ENCODE results near the gene L3HYPDH.

DNA sequence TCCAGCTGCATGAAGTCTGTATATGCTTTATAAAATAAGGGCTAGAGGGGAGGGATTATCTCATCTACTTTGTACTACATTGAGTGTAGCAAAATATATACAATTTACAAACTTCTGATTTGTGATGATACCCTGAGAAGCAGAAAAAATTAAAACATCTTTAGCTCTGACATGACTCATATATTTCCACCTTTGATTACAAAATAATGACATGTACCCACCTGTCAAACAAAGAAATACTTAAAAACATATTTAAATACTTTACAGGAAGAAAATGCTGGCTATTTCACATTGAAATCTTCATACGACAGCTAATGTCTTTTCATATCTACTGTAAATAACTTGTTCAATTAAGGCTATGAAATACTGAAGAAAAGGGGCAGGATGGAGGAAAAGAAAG is 22.3 kb downstream of the L3HYPDH start:
- no peak for TF ChIP-seq EZH2 (IDR thresholded peaks at IDR 0.05; ENCODE audit: borderline replicate concordance, low read length)
- no peak for TF ChIP-seq CTCF (conservative IDR thresholded peaks at IDR 0.05 in 1 of 2, IDR thresholded peaks at IDR 0.05 in 1 of 2; ENCODE audit: extremely low read depth in 1 of 2, insufficient read depth in 1 of 2, low read depth in 1 of 2, low read length in 2 of 2)

Measured in mammary epithelial cell (primary cell).